ENCODE measurements around the gene FLT4. TPM values are rescaled to one million over a fixed set of nuclear protein-coding genes. Genes with fewer than 3 reads are reported as not detected.

Gene FLT4
- total and polyA plus RNA-seq, 4 donors, result 12.6 to 42.1 (median 25.3) TPM

DNA sequence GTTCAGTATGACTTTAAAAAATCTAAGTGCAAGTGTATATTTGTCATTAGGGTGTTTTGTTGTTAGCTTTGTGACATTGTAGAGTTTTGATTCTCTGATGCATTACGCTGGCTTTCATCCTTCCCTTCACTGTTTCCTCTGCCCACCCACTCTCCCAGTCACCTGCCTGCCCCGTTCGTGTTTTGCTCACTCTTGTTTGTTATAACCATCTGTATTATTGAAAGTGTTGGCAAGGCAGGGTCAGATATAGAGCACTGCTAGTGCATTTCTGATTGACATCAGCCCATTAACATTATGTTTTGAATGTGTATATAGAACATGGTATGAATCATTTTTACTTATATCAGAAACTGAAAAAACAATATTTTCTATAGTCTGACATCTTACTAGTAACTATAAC is 85.4 kb downstream of the FLT4 start:
- H3K9me3 ChIP-seq (ENCODE audit: control insufficient read depth in 4 of 4, insufficient read depth in 3 of 4, low read length in 3 of 4), result no peaks in the 10 kb centered on the region
- WGBS, 2 donors, result 89 to 90% methylated on average over 3 of the region's 3 CpGs
- H3K27me3 ChIP-seq (ENCODE audit: control insufficient read depth in 3 of 3, insufficient read depth in 3 of 3, low read length in 2 of 3), result no peaks in the 10 kb centered on the region
- ATAC-seq (ENCODE audit: insufficient read depth, low FRiP score), result no peak
- DNase-seq, result no peak
- TF ChIP-seq, protein P1, sequence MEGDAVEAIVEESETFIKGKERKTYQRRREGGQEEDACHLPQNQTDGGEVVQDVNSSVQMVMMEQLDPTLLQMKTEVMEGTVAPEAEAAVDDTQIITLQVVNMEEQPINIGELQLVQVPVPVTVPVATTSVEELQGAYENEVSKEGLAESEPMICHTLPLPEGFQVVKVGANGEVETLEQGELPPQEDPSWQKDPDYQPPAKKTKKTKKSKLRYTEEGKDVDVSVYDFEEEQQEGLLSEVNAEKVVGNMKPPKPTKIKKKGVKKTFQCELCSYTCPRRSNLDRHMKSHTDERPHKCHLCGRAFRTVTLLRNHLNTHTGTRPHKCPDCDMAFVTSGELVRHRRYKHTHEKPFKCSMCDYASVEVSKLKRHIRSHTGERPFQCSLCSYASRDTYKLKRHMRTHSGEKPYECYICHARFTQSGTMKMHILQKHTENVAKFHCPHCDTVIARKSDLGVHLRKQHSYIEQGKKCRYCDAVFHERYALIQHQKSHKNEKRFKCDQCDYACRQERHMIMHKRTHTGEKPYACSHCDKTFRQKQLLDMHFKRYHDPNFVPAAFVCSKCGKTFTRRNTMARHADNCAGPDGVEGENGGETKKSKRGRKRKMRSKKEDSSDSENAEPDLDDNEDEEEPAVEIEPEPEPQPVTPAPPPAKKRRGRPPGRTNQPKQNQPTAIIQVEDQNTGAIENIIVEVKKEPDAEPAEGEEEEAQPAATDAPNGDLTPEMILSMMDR (IDR thresholded peaks at IDR 0.05; ENCODE audit: control extremely low read depth, extremely low read depth), result no peak
- H3K4me3 ChIP-seq, result no peak overlapping the region
- no peaks in the 10 kb centered on the region for H3K4me1 ChIP-seq (ENCODE audit: control insufficient read depth in 5 of 5, insufficient read depth in 5 of 5, low read length in 5 of 5)
- no peak overlapping the region for H3K27ac ChIP-seq (ENCODE audit: low read depth in 1 of 2, low read length in 1 of 2)
- no peak overlapping the region for H3K9ac ChIP-seq (ENCODE audit: insufficient read depth in 1 of 2, low read length in 2 of 2)
- peaks cover 7 to 29% (median 19%) of the 10 kb centered on the region in 4 donors for H3K36me3 ChIP-seq (ENCODE audit: control insufficient read depth in 4 of 4, insufficient read depth in 4 of 4, low read length in 4 of 4)

GRCh38 chr5:180558232-180558631 is 91.2 kb downstream of the FLT4 start:
- no peak overlapping the region for H3K27ac ChIP-seq (ENCODE audit: low read depth in 1 of 2, low read length in 1 of 2)
- H3K27me3 ChIP-seq (ENCODE audit: control insufficient read depth in 3 of 3, insufficient read depth in 3 of 3, low read length in 2 of 3), result no peaks in the 10 kb centered on the region
- no peak overlapping the region for H3K9ac ChIP-seq (ENCODE audit: insufficient read depth in 1 of 2, low read length in 2 of 2)
- no peak overlapping the region for H3K4me3 ChIP-seq
- H3K36me3 ChIP-seq (ENCODE audit: control insufficient read depth in 4 of 4, insufficient read depth in 4 of 4, low read length in 4 of 4), result peaks cover 4 to 11% (median 10%) of the 10 kb centered on the region in 4 donors
- H3K4me1 ChIP-seq (ENCODE audit: control insufficient read depth in 5 of 5, insufficient read depth in 5 of 5, low read length in 5 of 5), result peaks cover 0 to 10% (median 0%) of the 10 kb centered on the region in 5 donors
- 95 to 96% methylated on average over 11 of the region's 11 CpGs for WGBS, 2 donors
- TF ChIP-seq, protein P1 (IDR thresholded peaks at IDR 0.05; ENCODE audit: control extremely low read depth, extremely low read depth), result no peak
- ATAC-seq (ENCODE audit: insufficient read depth, low FRiP score), result no peak
- no peak for DNase-seq
- no peaks in the 10 kb centered on the region for H3K9me3 ChIP-seq (ENCODE audit: control insufficient read depth in 4 of 4, insufficient read depth in 3 of 4, low read length in 3 of 4)

- Histone ChIP-seq H3K9me3 (ENCODE audit: control insufficient read depth in 4 of 4, insufficient read depth in 3 of 4, low read length in 3 of 4) (no peaks in the 10 kb centered on the region), H3K36me3 (ENCODE audit: control insufficient read depth in 4 of 4, insufficient read depth in 4 of 4, low read length in 4 of 4) (peaks cover 6 to 14% (median 9%) of the 10 kb centered on the region in 4 donors), H3K4me1 (ENCODE audit: control insufficient read depth in 5 of 5, insufficient read depth in 5 of 5, low read length in 5 of 5) (peaks cover 0 to 10% (median 0%) of the 10 kb centered on the region in 5 donors), H3K9ac (ENCODE audit: insufficient read depth in 1 of 2, low read length in 2 of 2) (no peak overlapping the region), H3K27me3 (ENCODE audit: control insufficient read depth in 3 of 3, insufficient read depth in 3 of 3, low read length in 2 of 3) (no peaks in the 10 kb centered on the region), H3K4me3 (no peak overlapping the region), H3K27ac (ENCODE audit: low read depth in 1 of 2, low read length in 1 of 2) (no peak overlapping the region)
- no peak for DNase-seq
- TF ChIP-seq, protein P1 (IDR thresholded peaks at IDR 0.05; ENCODE audit: control extremely low read depth, extremely low read depth), result no peak
- 93 to 96% methylated on average over 2 of the region's 2 CpGs for WGBS, 2 donors
- no peak for ATAC-seq (ENCODE audit: insufficient read depth, low FRiP score)
These were observed 92.1 kb downstream of the FLT4 start for GRCh38 chr5:180557217-180557809.
